22Rv1 (cell line): ENCODE data around the gene CLASP2.
"Not testable (repeated sequence)": the region's sequence is repeated elsewhere in the genome, so short reads cannot be mapped to it uniquely, and the experiment has no call there.

ENCODE experiments used
- CTCF ChIP-seq: fragments of 450-650 bp; IDR thresholded peaks from 2 replicates; pipeline ENCODE4 v1.5.1; 2017; ENCODE audit warnings: mild to moderate bottlenecking
- ZFX ChIP-seq: fragments of 450-650 bp; IDR thresholded peaks from 2 replicates; pipeline ENCODE4 v1.6.1; 2017; ENCODE audit warnings: antibody characterized with exemption, borderline replicate concordance

- not testable (repeated sequence) for TF ChIP-seq CTCF, ZFX
These were observed 36.3 kb upstream of the CLASP2 start for GRCh38 chr3:33754391-33754790.
